Panc1 (cell line): ENCODE data around the gene MACROH2A1. TPM values are rescaled to one million over a fixed set of nuclear protein-coding genes. Genes with fewer than 3 reads are reported as not detected.

ENCODE experiments used
- ATAC-seq: fragments of 200-7000 bp; cut with Tn5 transposase; 2 replicates; pipeline ENCODE4 v1.9.1; 2020; ENCODE audit warnings: mild to moderate bottlenecking, moderate library complexity
- BruUV-seq: library from RNA; stranded (reverse); fragments of 400-500 nt; replicated peaks from 2 replicates; lab custom pipeline; 2021; lab: Mats Ljungman, UMichigan
- CTCF ChIA-PET: fragments of 300-600 bp; sonication (Branson Sonifier 250); formaldehyde crosslinking; loops from one replicate; lab custom pipeline; 2022; ENCODE audit warnings: antibody characterized with exemption; lab: Charles Lee
- POLR2A ChIA-PET: fragments of 300-600 bp; sonication (Branson Sonifier 250); formaldehyde crosslinking; loops from one replicate; lab custom pipeline; 2022; ENCODE audit warnings: antibody characterized with exemption; lab: Charles Lee
- DNase-seq: peaks from one replicate; pipeline ENCODE4 v3.0.0-alpha.2; 2010; ENCODE audit warnings: low read depth, low spot score
- H3K27ac ChIP-seq: 2 replicates; pipeline ENCODE4 v1.5.1; 2011; ENCODE audit warnings: mild to moderate bottlenecking, low read length, inconsistent platforms
- H3K27me3 ChIP-seq: fragments of 200-500 bp; sonication (Bioruptor generic); 2 replicates; pipeline ENCODE4 v1.6.0; 2014; ENCODE audit warnings: low read length, inconsistent platforms; ENCODE audit not compliant: control insufficient read depth, insufficient read depth
- H3K36me3 ChIP-seq: fragments of 200-500 bp; sonication (Bioruptor generic); 2 replicates; pipeline ENCODE4 v1.5.1; 2014; ENCODE audit warnings: inconsistent platforms, mild to moderate bottlenecking, low read length, moderate library complexity; ENCODE audit not compliant: control insufficient read depth, insufficient read depth
- H3K4me1 ChIP-seq: 2 replicates; pipeline ENCODE4 v1.5.1; 2011; ENCODE audit warnings: inconsistent platforms, mild to moderate bottlenecking, low read length, moderate library complexity; ENCODE audit not compliant: control insufficient read depth, insufficient read depth
- H3K4me3 ChIP-seq, 2 experiments: 2 replicates each; pipeline ENCODE4 v1.5.1; 2011 to 2012; ENCODE audit warnings: low read depth in 2 of 2, low read length in 2 of 2, mild to moderate bottlenecking in 2 of 2, inconsistent platforms in 1 of 2, moderate library complexity in 1 of 2
- H3K9me3 ChIP-seq: fragments of 200-500 bp; sonication (Bioruptor generic); 2 replicates; pipeline ENCODE4 v1.5.1; 2014; ENCODE audit warnings: low read depth, mild to moderate bottlenecking, inconsistent platforms, low read length, moderate library complexity; ENCODE audit not compliant: control insufficient read depth, insufficient read depth
- CTCF ChIP-seq: fragments of 450-650 bp; IDR thresholded peaks from 2 replicates; pipeline ENCODE4 v1.5.1; 2017; ENCODE audit warnings: mild to moderate bottlenecking
- POLR2AphosphoS5 ChIP-seq: IDR thresholded peaks from 2 replicates; pipeline ENCODE4 v1.6.1; 2012; ENCODE audit warnings: mild to moderate bottlenecking, low read depth, low read length, moderate library complexity
- REST ChIP-seq, 2 experiments: IDR thresholded peaks; 2 replicates each; pipeline ENCODE4 v1.6.1; 2011 to 2012; ENCODE audit warnings: low read depth in 2 of 2, control low read depth in 1 of 2, low read length in 1 of 2, mild to moderate bottlenecking in 1 of 2, moderate library complexity in 1 of 2; ENCODE audit not compliant: insufficient read depth in 1 of 2
- SIN3A ChIP-seq: IDR thresholded peaks from 2 replicates; pipeline ENCODE4 v1.6.1; 2012; ENCODE audit warnings: low read depth, mild to moderate bottlenecking, low read length, moderate library complexity, borderline replicate concordance; ENCODE audit not compliant: insufficient read depth
- TCF7L2 ChIP-seq: IDR thresholded peaks from 2 replicates; pipeline ENCODE4 v1.6.1; 2011; ENCODE audit warnings: mild to moderate bottlenecking, low read depth, low read length, inconsistent platforms
- in situ Hi-C: cut with HindIII; loops from 2 replicates; pipeline ENCODE4 v1.10.0; 2016; ENCODE audit warnings: low sequenced_read_pairs, low pct_unique_long_range_greater_than_20kb
- intact Hi-C: fragments of 100-400 bp; cut with micrococcal nuclease; formaldehyde crosslinking; loops from one replicate; pipeline ENCODE4 v1.10.0; 2022; ENCODE audit not compliant: unreplicated experiment
- total RNA-seq: library from RNA; stranded (reverse); gene quantifications from one replicate; pipeline ENCODE4 v1.2.1, GENCODE V29; 2021; ENCODE audit not compliant: unreplicated experiment

MACROH2A1 gene
- total RNA-seq, 1 experiment from 2014 or later, result 162 TPM

- CTCF ChIA-PET, result no interaction called here
- H3K4me3 ChIP-seq, result no peak overlapping the region
- BruUV-seq, result no TSS peak
- H3K4me1 ChIP-seq, result no peaks in the 10 kb centered on the region
- no peaks in the 10 kb centered on the region for H3K9me3 ChIP-seq
- DNase-seq, result no peak
- in situ Hi-C loops (no loop called here), intact Hi-C loops (no loop called here)
- no peak overlapping the region for H3K27ac ChIP-seq
- H3K36me3 ChIP-seq, result peaks cover 18% of the 10 kb centered on the region
- H3K27me3 ChIP-seq, result no peaks in the 10 kb centered on the region
- POLR2A ChIA-PET, result interaction anchor here (0.5 kb wide), 1 partner anchor 137 kb away, joined by 3 read pairs; no protein-coding TSS in a partner anchor
- ATAC-seq, result no peak
- TF ChIP-seq SIN3A, result no peak
- TF ChIP-seq CTCF, result no peak
- no peak for TF ChIP-seq TCF7L2
- no peak for TF ChIP-seq REST (IDR thresholded peaks at IDR 0.05; ENCODE audit: insufficient read depth in 1 of 2, low read depth in 2 of 2, low read length in 1 of 2)
- no peak for TF ChIP-seq POLR2AphosphoS5
Measured at GRCh38 chr5:135339189-135339588, 59.8 kb downstream of the MACROH2A1 start.

GRCh38 chr5:135337064-135337463 is 62.0 kb downstream of the MACROH2A1 start:
- ChIA-PET POLR2A (no interaction called here), CTCF (no interaction called here)
- in situ Hi-C loops (no loop called here), intact Hi-C loops (no loop called here)
- no peak overlapping the region for H3K4me3 ChIP-seq
- DNase-seq, result no peak
- 0 out of 2 replicates have a peak, but pooled peaks have one; percentile 22 for ATAC-seq
- H3K27me3 ChIP-seq, result no peaks in the 10 kb centered on the region
- no peaks in the 10 kb centered on the region for H3K9me3 ChIP-seq
- no TSS peak for BruUV-seq
- no peaks in the 10 kb centered on the region for H3K4me1 ChIP-seq
- TF ChIP-seq SIN3A, result no peak
- TF ChIP-seq TCF7L2, result no peak
- TF ChIP-seq REST (IDR thresholded peaks at IDR 0.05; ENCODE audit: insufficient read depth in 1 of 2, low read depth in 2 of 2, low read length in 1 of 2), result no peak
- TF ChIP-seq CTCF, result no peak
- no peak for TF ChIP-seq POLR2AphosphoS5
- no peak overlapping the region for H3K27ac ChIP-seq
- peaks cover 15% of the 10 kb centered on the region for H3K36me3 ChIP-seq
